Activated CD8-positive, alpha-beta T cell treated with anti-CD3 and anti-CD28 coated beads, Interleukin-2, amount 10 ng/mL, durations not matched to agents 7 days and 5 days (primary cell): Measurements from ENCODE around the gene ATP5MC2. TPM values are rescaled to one million over a fixed set of nuclear protein-coding genes. Genes with fewer than 3 reads are reported as not detected.
"Not testable (repeated sequence)": the region's sequence is repeated elsewhere in the genome, so short reads cannot be mapped to it uniquely, and the experiment has no call there.

ENCODE experiments used
- ATAC-seq: fragments of 150-1000 bp; cut with Tn5 transposase; one replicate; pipeline ENCODE4 v1.10.0; 2021; ENCODE audit warnings: moderate library complexity
- CTCF ChIA-PET: fragments of 350-600 bp; sonication (Branson Sonifier 250); formaldehyde crosslinking; loops from one replicate; lab custom pipeline; 2021; ENCODE audit warnings: antibody characterized with exemption; lab: Charles Lee
- POLR2A ChIA-PET: fragments of 350-600 bp; sonication (Branson Sonifier 250); formaldehyde crosslinking; loops from one replicate; lab custom pipeline; 2021; ENCODE audit warnings: antibody characterized with exemption; lab: Charles Lee
- DNase-seq: peaks from one replicate; pipeline ENCODE4 v3.0.0-alpha.2; 2020
- H3K27ac Mint-ChIP-seq: one replicate; pipeline ENCODE4 v1.8.0; 2021; ENCODE audit warnings: mild to moderate bottlenecking, mixed read lengths
- H3K27me3 Mint-ChIP-seq: one replicate; pipeline ENCODE4 v1.8.0; 2021; ENCODE audit warnings: low read depth, mixed read lengths
- H3K36me3 Mint-ChIP-seq: one replicate; pipeline ENCODE4 v1.8.0; 2021; ENCODE audit warnings: low read depth, mixed read lengths
- H3K4me1 Mint-ChIP-seq: one replicate; pipeline ENCODE4 v1.8.0; 2021; ENCODE audit warnings: low read depth, mixed read lengths
- H3K4me3 Mint-ChIP-seq: one replicate; pipeline ENCODE4 v1.8.0; 2021; ENCODE audit warnings: mild to moderate bottlenecking, mixed read lengths
- H3K9me3 Mint-ChIP-seq: one replicate; pipeline ENCODE4 v1.8.0; 2022; ENCODE audit warnings: mixed read lengths; ENCODE audit not compliant: insufficient read depth
- total RNA-seq, 2 experiments: library from RNA; stranded (reverse); gene quantifications; one replicate each; pipeline ENCODE4 v1.2.3, GENCODE V29; 2021

ATP5MC2 gene
- total RNA-seq, 2 experiments from 2014 or later = 241 to 247 TPM

DNA sequence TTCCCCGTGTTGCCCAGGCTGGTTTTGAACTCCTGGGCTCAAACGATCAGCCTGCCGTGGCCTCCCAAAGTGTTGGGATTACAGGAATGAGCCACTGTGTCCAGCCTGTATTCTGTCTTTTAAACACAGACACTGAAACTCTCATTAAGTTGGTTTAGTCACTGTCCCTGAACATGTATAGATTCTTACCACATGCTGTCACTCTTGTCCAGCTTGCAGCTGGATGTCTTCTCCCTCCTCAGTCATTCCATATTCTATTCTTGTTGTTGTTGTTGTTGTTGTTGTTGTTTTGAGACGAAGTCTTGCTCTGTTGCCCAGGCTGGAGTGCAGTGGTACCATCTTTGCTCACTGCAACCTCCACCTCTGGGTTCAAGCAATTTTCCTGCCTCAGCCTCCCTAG, 12.3 kb upstream of the ATP5MC2 start:
- POLR2A ChIA-PET = no interaction called here
- H3K9me3 Mint-ChIP-seq = no peaks in the 10 kb centered on the region
- DNase-seq (no peak), ATAC-seq (no peak)
- H3K27me3 Mint-ChIP-seq = peaks cover 33% of the 10 kb centered on the region
- H3K4me1 Mint-ChIP-seq = no peaks in the 10 kb centered on the region
- no peak overlapping the region for H3K27ac Mint-ChIP-seq
- CTCF ChIA-PET = interaction anchor here (0.7 to 2.9 kb wide), 4 partner anchors 9 to 145 kb away, joined by 3 to 15 read pairs (median 6); partner anchors contain the start of gene ATP5MC2
- H3K4me3 Mint-ChIP-seq = no peak overlapping the region
- no peaks in the 10 kb centered on the region for H3K36me3 Mint-ChIP-seq

DNA sequence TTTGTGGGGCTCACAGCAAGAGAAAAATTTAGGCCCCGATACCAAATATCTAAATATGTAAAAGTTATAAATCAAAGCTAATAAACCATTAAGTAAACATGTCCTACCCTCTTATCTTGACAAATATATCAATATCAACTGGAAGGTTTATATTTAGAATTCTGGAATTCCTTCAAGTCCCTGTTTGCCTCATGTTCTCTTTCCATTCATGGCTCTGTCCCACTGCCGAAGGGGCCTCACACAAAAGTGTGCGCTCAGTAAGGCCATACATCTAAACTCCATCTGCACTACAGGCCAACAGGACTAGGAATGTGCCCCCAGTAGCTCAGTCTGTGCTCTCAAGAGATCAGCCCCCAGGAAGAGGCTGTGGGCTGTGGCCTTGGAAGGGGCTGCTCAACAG, 10.6 kb upstream of the ATP5MC2 start:
- DNase-seq = no peak
- ATAC-seq = no peak
- Mint-ChIP-seq H3K36me3 (no peaks in the 10 kb centered on the region), H3K27me3 (peaks cover 24% of the 10 kb centered on the region), H3K4me3 (no peak overlapping the region), H3K9me3 (no peaks in the 10 kb centered on the region), H3K4me1 (no peaks in the 10 kb centered on the region), H3K27ac (no peak overlapping the region)
- POLR2A ChIA-PET = interaction anchor here (1.5 kb wide), 1 partner anchor 11 kb away, joined by 3 read pairs; no protein-coding TSS in a partner anchor
- CTCF ChIA-PET = interaction anchor here (0.8 to 2.2 kb wide), 5 partner anchors 9 to 143 kb away, joined by 3 to 11 read pairs (median 3); partner anchors contain the start of gene ATP5MC2

DNA sequence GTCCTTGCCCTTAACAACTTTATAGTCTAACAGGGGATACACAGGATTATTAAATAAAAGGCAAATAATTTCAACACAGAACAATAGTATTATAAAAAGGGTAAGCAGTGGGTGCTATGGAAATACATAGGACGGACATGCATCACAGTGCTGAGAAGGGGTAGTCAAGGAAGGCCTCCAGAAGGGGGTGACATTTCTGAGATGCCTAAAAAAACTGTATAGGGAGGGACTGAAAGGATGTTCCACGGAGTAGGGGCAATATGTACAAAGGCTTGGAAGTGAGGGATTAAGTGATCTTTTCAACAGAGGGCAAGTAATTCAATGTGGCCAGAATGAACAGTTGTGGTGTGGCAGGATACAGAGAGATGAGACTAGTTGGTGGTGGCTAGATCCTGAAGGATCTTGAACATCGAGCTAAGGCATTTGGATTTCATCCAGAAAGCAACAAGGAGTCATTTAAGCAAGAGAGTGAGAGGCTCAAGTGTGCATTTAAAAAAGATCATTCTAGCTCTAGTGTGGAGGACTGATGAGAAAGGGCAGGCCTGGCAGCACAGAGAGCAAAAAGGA, 8.9 kb upstream of the ATP5MC2 start:
- no peak for ATAC-seq
- CTCF ChIA-PET = interaction anchor here (0.6 to 2.2 kb wide), 5 partner anchors 9 to 559 kb away, joined by 3 to 11 read pairs (median 4); partner anchors contain the start of gene ATP5MC2
- Mint-ChIP-seq H3K36me3 (no peaks in the 10 kb centered on the region), H3K4me1 (no peaks in the 10 kb centered on the region), H3K27me3 (peaks cover 25% of the 10 kb centered on the region), H3K9me3 (no peaks in the 10 kb centered on the region), H3K4me3 (no peak overlapping the region), H3K27ac (no peak overlapping the region)
- POLR2A ChIA-PET = no interaction called here
- DNase-seq = no peak

DNA sequence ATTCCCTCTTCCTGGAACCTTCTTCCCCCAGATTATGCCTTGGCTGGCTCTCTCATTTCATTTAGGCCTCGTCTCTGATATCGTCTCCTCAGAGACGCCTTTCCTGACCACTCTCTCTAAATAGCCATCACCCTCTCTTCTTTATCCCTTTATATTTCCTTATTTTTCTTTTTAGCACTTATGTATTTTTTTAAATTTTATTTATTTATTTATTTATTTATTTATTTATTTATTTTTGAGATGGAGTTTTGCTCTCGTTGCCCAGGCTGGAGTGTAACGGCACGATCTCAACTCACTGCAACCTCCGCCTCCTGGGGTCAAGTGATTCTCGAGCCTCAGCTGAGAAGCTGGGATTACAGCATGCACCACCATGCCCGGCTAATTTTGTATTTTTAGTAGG, 8.1 kb upstream of the ATP5MC2 start:
- Mint-ChIP-seq H3K27me3 (peaks cover 29% of the 10 kb centered on the region), H3K36me3 (no peaks in the 10 kb centered on the region), H3K4me1 (no peaks in the 10 kb centered on the region), H3K4me3 (no peak overlapping the region), H3K9me3 (no peaks in the 10 kb centered on the region), H3K27ac (no peak overlapping the region)
- CTCF ChIA-PET = interaction anchor here (0.9 to 1.4 kb wide), 3 partner anchors 8 to 141 kb away, joined by 4 to 6 read pairs (median 4); partner anchors contain the start of gene ATP5MC2
- POLR2A ChIA-PET = no interaction called here
- no peak for ATAC-seq
- no peak for DNase-seq

DNA sequence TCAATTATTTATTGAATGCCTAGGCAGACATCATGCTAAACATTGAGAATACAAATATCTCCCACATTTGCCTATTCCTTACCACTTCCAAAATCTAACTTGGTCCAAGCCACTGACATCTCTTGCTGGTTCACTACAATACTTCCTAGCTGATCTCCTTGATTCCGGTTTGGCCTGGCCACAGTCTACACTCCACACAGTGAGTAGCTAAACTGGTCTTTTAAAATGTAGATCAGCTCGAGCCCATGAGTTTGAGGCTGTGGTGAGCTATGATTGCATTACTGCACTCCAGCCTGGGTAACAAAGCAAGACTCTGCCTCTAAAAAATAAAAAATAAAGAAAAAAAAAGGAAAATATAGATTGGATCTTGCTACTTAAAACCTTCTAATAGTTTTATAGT, 7.6 kb upstream of the ATP5MC2 start:
- no peak overlapping the region for H3K4me3 Mint-ChIP-seq
- H3K27me3 Mint-ChIP-seq = peaks cover 32% of the 10 kb centered on the region
- H3K27ac Mint-ChIP-seq = no peak overlapping the region
- POLR2A ChIA-PET = no interaction called here
- H3K36me3 Mint-ChIP-seq = no peaks in the 10 kb centered on the region
- DNase-seq = no peak
- H3K9me3 Mint-ChIP-seq = no peaks in the 10 kb centered on the region
- ATAC-seq = no peak
- H3K4me1 Mint-ChIP-seq = no peaks in the 10 kb centered on the region
- CTCF ChIA-PET = interaction anchor here (1.2 to 1.4 kb wide), 2 partner anchors 74 to 140 kb away, joined by 4 to 6 read pairs; no protein-coding TSS in a partner anchor

DNA sequence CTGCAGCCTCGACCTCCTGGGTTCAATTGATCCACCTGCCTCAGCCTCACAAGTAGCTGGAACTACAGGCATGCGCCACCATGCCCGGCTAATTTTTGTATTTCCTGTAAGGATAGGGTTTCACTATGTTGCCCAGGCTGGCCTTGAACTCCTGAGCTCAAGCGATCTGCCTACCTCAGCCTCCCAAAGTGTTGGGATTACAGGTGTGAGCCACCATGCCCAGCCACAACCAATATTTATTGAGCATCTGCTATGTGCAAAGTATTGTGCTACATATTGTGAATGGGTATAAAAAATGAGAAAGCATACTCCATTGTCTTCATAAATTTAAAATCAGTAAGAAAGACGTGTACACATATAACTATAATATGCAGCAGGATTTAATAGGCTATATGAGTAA, 4.2 kb upstream of the ATP5MC2 start:
- Mint-ChIP-seq H3K27me3 (peaks cover 30% of the 10 kb centered on the region), H3K4me1 (peaks cover 13% of the 10 kb centered on the region)
- H3K4me3 Mint-ChIP-seq, H3K9me3 Mint-ChIP-seq, ATAC-seq, H3K27ac Mint-ChIP-seq, POLR2A ChIA-PET, DNase-seq, H3K36me3 Mint-ChIP-seq: not testable (repeated sequence)
- CTCF ChIA-PET = interaction anchor here (1.7 to 6.3 kb wide), 4 partner anchors 8 to 137 kb away, joined by 4 to 122 read pairs (median 16); no protein-coding TSS in a partner anchor

DNA sequence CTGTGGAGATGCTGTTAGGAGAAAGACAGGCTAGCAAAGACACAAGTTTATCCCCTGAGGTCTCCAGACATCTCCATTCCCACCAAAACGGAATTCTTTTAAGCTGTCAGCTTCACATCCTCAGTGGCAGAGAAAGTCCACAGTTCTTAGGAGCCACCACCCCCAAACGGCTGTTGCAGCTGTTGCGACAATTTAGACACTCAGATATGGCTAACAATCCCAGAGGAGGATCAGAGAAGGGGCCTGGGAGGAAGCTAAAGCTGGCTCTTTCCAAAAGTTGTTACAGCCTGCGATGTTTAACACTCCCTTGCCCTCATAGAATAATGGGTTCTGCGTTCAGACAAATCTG, 1.9 kb upstream of the ATP5MC2 start:
- peaks cover 27% of the 10 kb centered on the region for H3K27me3 Mint-ChIP-seq
- no peak for ATAC-seq
- no peak for DNase-seq
- H3K9me3 Mint-ChIP-seq = no peaks in the 10 kb centered on the region
- POLR2A ChIA-PET = interaction anchor here (1.2 kb wide), 1 partner anchor 140 kb away, joined by 4 read pairs; no protein-coding TSS in a partner anchor
- CTCF ChIA-PET = interaction anchor here (0.6 to 6.3 kb wide), 11 partner anchors 9 to 135 kb away, joined by 3 to 122 read pairs (median 4); no protein-coding TSS in a partner anchor
- peaks cover 18% of the 10 kb centered on the region for H3K36me3 Mint-ChIP-seq
- no peak overlapping the region for H3K27ac Mint-ChIP-seq
- peak overlapping the region; percentile 41 for H3K4me3 Mint-ChIP-seq
- H3K4me1 Mint-ChIP-seq = peaks cover 30% of the 10 kb centered on the region

DNA sequence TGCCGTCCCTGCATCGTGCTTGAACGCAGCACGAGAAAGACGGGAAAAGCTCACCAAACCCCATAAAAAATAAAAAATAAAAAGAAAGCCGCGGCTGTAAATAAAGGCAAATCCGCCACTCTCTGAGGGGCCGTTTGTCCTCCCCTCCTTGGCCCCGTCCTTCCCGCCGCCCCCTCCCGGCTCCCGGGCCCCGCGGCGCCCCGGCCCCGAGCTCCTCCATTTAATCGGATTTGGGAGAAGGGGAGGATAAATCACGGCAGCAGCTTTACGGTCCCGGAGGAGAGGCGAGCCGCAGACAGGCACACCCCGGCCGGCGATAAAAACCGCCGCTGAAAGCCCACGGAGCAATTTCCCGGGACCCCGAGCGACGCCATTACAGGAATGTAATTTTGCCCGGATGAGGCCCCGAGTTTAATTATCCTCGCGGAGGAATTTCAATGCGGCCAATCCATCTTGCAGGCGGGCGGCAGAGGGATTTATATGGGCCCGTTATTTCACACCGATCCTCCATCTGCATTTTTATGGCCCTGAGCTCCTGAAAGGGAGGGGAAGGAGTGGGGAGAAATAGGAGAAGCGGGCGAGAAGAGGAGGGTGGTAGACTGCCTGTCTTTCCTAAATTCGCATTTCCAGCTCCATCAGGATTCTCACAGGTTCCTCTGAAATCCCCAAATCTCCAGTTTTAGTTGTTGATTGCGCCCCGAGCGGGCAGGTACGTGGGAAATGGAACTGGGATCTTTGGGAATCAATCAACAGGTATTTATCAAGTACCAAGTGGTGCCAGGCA, 1.3 kb upstream of the ATP5MC2 start:
- H3K4me3 Mint-ChIP-seq = peak overlapping the region; percentile 88
- no peak for DNase-seq
- ATAC-seq = no peak
- no peaks in the 10 kb centered on the region for H3K9me3 Mint-ChIP-seq
- ChIA-PET CTCF (interaction anchor here (0.6 to 6.3 kb wide), 21 partner anchors 10 to 574 kb away, joined by 3 to 122 read pairs (median 4); partner anchors contain the start of gene ATF7), POLR2A (interaction anchor here (2.1 kb wide), 1 partner anchor 133 kb away, joined by 18 read pairs; no protein-coding TSS in a partner anchor)
- H3K27ac Mint-ChIP-seq = no peak overlapping the region
- H3K27me3 Mint-ChIP-seq = peaks cover 27% of the 10 kb centered on the region
- H3K36me3 Mint-ChIP-seq = peaks cover 24% of the 10 kb centered on the region
- peaks cover 36% of the 10 kb centered on the region for H3K4me1 Mint-ChIP-seq

DNA sequence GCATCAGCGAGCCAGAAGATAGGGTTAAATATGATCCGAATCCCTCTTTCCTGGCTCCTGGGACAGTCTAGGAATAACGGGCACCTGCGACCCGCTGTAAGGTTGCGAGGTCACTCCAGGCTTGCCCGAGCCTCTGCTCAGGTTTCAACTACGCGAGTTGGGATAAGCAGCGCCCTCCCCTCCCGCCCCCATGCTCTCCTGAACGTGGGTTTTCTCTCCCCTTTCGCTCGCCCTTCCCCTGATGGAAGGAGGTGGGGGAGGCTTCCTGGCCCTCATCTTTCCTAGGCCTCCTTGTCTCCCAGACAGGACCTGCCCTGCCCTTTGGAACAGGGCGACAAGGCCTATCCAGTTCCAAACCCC, 753 bp upstream of the ATP5MC2 start:
- CTCF ChIA-PET = interaction anchor here (0.7 to 6.3 kb wide), 29 partner anchors 9 to 575 kb away, joined by 3 to 122 read pairs (median 5); partner anchors contain the start of genes ATF7 and TARBP2
- H3K4me1 Mint-ChIP-seq = peaks cover 36% of the 10 kb centered on the region
- no peak for ATAC-seq
- POLR2A ChIA-PET = interaction anchor here (0.6 to 2.1 kb wide), 4 partner anchors 16 to 133 kb away, joined by 3 to 18 read pairs (median 3); no protein-coding TSS in a partner anchor
- peak overlapping the region; percentile 98 for H3K27ac Mint-ChIP-seq
- peaks cover 26% of the 10 kb centered on the region for H3K36me3 Mint-ChIP-seq
- H3K27me3 Mint-ChIP-seq = peaks cover 27% of the 10 kb centered on the region
- H3K9me3 Mint-ChIP-seq = no peaks in the 10 kb centered on the region
- peak; percentile 30 for DNase-seq
- H3K4me3 Mint-ChIP-seq = peak overlapping the region; percentile 88

DNA sequence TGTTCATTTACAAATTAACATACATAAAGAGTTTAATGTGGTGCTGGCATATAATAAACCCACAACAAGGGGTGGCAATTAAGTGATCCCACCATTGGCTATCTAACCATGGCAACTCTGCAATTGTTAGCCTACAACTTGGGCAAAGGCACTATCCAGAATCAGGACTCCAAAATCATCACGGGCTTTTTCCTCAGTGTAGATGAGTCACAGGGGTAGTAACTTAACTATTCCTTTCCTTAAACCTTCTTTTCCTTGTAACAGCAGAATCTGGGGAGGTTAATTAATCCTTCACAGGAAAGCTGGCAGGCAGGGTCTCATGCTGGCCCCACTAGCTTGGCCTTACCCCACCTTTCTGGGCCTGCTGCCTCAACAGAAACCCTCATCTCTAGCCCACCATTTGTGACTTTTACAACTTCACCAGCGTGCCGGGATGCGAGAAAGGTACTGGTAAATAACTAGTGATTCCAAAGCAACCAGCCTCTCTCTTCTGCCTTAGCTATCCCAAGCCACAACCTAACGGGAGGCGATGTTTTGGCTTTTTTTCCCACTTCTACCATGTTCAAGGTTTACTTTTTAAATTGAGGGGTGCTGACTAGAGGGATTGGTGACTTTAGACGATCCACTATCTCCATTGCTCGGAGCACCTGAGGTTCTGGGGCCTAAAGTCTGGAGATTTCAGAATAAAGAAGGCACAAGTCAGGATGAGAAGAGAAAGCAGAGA, 744 bp downstream of the ATP5MC2 start:
- Mint-ChIP-seq H3K27ac (peak overlapping the region; percentile 98), H3K9me3 (no peaks in the 10 kb centered on the region), H3K4me3 (peak overlapping the region; percentile 88), H3K4me1 (peaks cover 43% of the 10 kb centered on the region), H3K36me3 (peaks cover 37% of the 10 kb centered on the region), H3K27me3 (peaks cover 24% of the 10 kb centered on the region)
- ChIA-PET POLR2A (interaction anchor here (0.6 to 2.1 kb wide), 8 partner anchors 11 to 174 kb away, joined by 3 to 18 read pairs (median 4); partner anchors contain the start of gene TARBP2), CTCF (interaction anchor here (0.6 to 6.3 kb wide), 52 partner anchors 8 to 576 kb away, joined by 3 to 122 read pairs (median 5); partner anchors contain the start of genes ATF7 and TARBP2)
- no peak for DNase-seq
- no peak for ATAC-seq

DNA sequence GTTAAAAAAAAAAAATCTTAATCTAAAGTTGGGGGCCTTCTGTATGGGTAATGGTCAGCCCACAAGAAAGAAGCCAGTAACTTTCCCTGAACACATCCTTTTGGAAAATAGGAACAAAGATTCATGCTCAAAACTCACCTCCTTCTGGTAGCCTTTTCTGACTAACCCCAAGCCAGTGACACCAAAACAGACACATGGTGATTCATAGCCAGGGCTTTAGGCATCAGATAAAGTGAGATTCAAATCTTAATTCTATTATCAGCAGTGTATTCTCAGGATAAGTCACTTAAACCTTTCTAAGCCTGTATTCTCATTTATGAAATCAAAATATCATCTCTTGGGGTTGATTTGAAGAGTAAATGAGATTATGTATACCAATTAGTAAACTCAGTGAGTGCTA, 4.9 kb downstream of the ATP5MC2 start:
- H3K27ac Mint-ChIP-seq = no peak overlapping the region
- peaks cover 60% of the 10 kb centered on the region for H3K36me3 Mint-ChIP-seq
- ChIA-PET POLR2A (interaction anchor here (0.5 kb wide), 1 partner anchor 135 kb away, joined by 3 read pairs; no protein-coding TSS in a partner anchor), CTCF (interaction anchor here (0.6 to 2.2 kb wide), 2 partner anchors 73 to 76 kb away, joined by 3 to 9 read pairs; no protein-coding TSS in a partner anchor)
- no peak overlapping the region for H3K4me3 Mint-ChIP-seq
- H3K27me3 Mint-ChIP-seq = no peaks in the 10 kb centered on the region
- peaks cover 38% of the 10 kb centered on the region for H3K4me1 Mint-ChIP-seq
- ATAC-seq = no peak
- DNase-seq = no peak
- H3K9me3 Mint-ChIP-seq = no peaks in the 10 kb centered on the region
